HG03342 (cell line): ENCODE data around the gene EEF1A2.
"Not testable (repeated sequence)": the region's sequence is repeated elsewhere in the genome, so short reads cannot be mapped to it uniquely, and the experiment has no call there.

Experiments
- ATAC-seq: cut with Tn5 transposase; IDR thresholded peaks from one replicate; pipeline ENCODE4 v1.9.1; 2021; ENCODE audit warnings: mild to moderate bottlenecking, moderate library complexity; ENCODE audit not compliant: unreplicated experiment

EEF1A2 gene

DNA sequence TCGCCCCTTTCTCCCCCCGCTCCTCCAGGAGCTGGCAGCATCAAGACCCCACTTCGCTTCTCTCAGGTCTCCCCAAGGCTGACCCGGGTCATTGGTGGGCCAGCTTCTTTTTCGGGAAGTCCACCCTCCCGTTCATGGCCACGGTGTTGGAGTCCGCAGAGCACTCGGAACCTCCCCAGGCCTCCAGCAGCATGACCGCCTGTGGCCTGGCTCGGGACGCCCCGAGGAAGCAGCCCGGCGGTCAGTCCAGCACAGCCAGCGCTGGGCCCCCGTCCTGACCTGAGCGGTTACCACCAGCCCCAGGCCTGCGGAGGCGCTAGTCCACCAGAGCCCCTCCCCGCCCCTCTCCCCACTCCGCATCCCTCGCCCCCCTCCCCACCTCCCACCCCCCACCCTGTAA, 22.7 kb upstream of the EEF1A2 start:
- ATAC-seq = no peak

DNA sequence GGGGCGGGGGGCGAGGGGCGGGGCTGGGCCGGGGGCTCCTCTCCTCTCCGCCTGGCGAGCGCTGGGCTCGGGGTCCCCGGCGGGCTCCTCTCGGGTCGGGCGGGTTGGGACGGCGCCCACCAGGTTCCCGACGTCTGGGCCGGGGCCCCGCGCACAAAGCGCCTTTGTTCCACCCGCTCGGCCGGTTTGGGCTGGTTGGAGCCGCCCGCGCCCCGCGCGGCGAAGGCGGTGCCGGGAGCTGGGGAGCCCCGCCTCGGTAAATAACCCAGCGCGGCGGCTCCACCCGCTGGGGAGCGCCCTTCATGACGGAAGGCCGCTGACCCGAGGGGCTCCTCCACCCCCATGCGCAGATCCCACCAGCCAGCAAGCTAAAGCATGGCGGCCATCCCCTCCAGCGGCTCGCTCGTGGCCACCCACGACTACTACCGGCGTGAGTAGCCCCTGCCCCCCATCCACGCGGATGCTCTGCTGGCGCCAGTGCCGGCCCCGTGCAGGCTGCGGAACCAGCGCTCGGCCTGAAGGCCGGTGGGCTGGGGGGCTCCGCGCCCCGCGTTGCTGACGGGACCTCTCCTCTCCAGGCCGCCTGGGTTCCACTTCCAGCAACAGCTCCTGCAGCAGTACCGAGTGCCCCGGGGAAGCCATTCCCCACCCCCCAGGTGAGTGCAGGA, 22.2 kb upstream of the EEF1A2 start:
- peak; percentile 40 for ATAC-seq

DNA sequence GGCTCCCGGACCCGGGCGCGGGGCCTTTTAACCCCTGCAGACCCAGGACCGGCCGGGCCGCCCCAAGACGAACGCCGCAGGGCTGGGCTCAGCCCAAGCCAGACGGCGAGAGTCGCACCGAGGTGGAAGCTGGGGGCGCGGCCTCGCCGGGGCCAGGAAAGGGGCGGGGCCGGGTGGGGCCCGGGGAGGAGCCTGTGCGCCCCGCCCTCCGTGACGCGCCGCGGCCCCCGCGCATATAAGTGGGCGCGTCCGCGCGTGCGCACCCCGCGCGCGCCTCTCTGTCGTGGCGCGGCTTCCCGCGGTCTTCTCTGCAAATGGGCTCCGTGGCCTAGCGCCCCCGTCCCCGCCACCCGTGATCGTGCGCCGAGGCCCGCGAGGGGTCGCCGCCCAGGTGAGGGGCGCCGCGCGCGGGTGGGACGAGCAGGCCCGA, 21.6 kb upstream of the EEF1A2 start, which contains the start of gene PPDPF:
Gene PPDPF (plus strand): TSS at position 262 of the 430 bp plus-strand sequence. CDS start 544 bp downstream, outside the sequence.
- ATAC-seq = peak; percentile 57

DNA sequence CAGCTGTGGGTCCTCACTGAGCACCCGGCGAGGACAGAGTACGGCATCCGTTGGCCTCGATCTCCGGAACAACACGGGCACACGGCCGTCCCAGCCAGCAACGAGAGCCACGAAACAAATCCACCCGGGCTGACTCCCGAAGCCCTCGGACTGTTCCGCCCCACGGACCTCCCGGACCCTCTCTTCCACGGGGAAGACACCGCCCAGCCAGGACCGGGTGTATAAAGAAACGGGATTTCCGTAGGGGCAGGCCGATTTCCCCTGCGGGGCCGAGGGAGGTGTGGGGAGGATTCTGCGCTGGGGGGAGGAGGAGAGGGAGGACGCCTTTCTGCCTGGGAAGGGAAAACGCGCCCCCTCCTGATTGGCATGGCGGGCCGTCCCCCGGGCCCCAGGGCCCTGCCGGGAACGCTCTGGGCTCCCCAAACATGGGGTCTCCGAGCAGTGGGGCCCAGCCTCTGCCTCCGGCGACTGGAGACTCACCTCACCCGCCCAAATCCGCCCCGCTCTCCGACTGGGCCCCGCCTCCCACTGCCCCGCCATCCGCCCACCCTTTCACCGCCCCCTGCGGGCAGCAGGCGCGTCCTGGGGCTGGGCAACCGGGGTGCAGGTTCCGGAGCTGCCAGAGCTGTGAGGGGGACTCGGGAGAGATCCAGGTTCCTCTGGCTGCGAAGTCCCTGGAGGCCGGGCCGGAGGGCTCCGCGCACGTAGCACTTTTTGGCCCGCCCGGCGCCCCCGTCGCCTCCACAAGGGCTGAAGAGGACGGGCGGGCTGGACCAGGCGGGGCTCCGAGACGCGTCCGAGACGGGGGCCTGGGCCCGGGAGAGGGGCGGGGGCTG, 21.0 kb upstream of the EEF1A2 start:
- ATAC-seq = peak; percentile 35

DNA sequence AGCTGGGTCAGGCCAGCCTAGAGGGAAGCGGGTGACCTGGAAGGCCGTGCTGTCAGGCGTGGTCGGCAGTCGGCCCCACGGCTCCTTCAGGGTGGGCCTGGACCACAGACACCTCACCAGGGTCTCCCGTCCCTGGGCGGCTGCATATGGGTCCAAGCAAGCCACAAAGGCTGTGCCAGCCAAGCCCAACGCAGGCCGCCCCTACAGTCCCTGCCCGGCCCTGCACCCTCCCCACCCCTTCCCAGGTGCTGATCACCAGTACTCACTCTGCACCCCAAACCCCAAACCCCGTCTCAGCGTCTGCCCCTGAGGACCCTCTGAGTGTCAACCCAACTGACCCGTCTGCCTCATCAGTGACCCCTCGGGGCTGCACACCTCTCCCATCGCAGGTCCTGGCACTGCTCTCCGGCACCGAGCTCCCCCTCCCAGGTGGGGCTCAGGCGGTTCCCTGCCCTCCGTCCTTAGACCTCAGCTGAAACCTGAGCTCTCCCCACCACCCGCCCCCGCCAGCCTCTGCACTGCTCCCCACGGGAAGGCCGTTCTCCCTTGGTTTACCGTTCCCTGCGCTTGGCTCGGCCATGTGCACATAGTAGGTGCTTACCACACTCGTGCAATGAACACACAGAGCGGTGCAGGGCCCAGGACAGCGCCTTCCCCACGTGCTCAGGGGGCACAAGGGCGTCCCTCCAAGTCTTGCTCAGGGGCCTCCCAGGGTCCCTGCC, 20.2 kb upstream of the EEF1A2 start:
- no peak for ATAC-seq

DNA sequence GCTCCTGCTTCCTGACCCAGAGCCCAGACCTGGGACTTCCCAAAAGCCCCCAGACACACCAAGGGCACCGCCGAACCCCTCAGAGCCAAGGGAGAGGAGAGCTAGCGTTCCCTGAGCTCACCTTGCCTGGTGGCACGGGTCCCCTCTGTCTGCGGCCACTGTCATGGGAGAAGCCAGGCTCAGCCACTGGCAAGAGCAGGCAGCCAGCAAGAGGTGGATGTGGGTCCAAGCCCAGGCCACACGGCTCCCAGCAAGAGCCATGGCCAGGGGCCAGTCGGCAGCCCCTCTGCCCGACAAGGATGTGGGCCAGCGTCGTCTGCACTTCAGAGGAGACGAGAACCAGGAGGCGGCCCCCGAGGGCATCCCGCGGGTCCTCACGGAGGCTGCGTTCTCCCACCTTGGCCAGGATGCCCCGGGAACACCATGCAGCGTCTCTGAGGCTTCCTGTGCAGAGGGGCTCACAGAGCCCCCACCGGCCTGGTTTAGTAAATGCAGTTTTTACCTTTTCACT, 19.5 kb upstream of the EEF1A2 start:
- ATAC-seq = no peak

DNA sequence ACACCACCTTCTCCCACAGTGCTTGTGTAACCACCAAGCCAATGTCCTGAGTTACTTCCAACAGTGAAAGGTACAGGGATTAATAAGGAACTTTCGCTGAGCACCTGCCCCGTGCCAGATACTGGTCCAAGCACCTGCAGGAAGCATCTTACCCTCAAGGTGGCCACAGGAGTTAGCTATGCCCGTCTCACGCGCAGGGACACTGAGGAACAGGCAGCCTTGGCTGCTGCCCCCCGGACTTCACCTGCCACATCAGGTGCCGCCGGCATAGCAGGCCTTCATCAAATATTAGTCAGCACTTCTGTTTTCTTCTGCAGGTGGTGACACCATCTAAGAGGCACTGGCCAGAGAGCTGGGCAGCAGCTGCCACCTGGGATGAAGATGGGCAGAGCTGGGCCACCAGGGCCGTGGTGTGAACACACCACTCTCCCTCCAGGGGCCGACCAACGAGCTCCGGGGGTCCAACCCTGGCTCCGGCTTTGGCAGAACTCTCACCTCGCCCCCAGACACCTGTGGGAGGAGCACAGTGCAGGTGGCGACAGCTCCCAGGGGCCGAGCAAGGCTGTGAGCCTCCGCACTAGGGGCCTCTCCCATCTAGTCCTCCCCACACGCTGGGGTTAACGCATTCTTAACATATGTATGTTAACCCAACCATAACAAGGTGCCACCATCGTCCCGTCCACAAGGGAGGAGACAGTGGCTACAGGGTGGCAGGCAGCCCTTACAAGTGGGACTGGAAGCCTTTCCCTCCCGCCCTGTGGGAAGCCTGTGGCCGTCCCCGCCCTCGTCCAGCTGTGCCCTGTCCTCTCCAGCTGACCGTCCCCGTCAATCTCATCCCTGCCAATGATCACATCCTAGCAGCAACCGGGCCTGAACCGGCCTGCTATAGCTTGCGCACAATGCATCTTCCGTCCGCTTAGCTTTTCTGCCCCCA, 18.8 kb upstream of the EEF1A2 start:
- no peak for ATAC-seq

DNA sequence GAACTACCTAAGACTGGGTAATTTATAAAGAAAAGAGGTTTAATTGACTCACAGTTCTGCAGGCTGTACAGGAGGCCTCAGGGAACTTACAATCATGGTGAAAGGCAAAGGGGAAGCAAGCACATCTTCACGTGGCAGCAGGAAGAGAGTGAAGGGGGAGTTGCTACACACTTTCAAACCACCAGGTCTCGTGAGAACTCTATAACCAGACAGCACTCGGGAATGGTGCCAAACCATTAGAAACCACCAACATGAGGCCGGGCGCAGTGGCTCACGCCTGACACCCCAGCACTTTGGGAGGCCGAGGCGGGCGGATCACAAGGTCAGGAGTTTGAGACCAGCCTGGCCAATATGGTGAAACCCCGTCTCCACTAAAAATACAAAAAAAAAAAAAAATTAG, 15.6 kb upstream of the EEF1A2 start:
- not testable (repeated sequence) for ATAC-seq

DNA sequence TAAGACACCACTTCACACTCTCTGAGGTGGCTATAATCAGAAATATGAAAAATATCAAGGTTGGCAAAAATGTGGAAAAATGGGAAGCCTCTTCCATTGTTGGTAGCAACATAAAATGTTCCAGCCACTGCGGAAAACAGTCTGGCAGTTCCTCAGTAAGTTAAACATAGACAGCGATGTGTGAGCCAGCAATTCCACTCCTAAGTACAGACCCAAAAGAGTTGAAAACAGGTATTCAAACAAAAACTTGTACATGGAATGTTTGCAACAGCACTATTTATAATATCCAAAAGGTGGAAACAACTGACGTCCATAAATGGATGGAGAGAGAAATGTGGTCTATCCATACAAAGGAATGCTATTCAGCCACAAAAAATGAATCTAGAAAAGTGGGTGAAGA, 14.3 kb upstream of the EEF1A2 start:
- no peak for ATAC-seq

DNA sequence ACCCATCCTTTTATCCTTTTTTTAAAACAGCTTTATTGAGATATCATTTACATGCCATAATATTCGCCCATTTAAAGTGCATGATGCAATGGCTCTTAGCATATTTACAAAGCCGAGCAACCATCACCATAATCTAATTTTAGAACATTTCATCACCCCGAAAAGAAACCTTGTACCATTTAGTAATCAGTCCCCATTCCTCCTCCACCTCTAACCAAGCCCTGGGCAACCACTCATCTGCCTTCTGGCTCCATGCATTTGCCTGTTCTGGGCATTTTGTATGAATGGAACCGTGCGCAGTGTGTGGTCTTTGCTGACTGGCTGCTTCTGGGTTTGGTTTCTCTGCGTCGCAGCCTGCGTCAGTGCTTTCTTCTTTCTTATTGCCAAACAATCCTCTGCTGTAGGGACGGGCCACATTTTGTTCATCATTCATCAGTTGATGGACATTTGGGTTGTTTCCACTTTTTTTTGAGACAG, 10.2 kb upstream of the EEF1A2 start:
- no peak for ATAC-seq

DNA sequence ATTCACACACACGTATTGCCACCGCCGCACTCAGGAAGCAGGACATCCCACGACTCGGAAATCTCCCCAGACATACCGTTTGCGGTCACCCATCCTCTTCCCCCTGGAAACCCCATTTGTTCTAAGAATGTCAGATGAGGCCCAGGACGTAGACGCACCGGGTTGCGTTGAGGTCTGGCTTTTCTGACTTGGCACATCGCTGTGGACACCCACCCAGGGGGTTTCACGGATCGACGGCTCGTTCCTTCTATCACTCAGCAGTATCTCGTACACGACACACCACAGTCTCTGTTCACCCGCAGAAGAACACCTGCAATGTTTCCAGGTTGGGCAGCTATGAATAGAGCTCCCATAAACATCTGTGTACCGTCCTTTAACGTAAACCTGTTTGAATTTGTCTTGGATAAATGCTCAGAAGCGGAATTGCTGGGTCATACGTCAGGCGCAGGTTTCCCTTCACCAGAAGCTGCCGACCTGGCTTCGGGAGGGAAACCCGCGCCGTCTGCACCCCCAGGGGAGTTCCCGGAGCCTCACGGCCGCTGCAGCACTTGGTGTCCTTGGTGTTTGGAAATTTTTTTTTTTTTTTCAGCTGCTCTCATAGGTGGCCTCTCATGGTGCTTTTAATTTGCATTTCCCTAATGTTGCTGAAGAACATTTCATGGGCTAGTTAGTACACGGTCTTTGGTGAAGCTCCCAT, 9.3 kb upstream of the EEF1A2 start:
- ATAC-seq = no peak

DNA sequence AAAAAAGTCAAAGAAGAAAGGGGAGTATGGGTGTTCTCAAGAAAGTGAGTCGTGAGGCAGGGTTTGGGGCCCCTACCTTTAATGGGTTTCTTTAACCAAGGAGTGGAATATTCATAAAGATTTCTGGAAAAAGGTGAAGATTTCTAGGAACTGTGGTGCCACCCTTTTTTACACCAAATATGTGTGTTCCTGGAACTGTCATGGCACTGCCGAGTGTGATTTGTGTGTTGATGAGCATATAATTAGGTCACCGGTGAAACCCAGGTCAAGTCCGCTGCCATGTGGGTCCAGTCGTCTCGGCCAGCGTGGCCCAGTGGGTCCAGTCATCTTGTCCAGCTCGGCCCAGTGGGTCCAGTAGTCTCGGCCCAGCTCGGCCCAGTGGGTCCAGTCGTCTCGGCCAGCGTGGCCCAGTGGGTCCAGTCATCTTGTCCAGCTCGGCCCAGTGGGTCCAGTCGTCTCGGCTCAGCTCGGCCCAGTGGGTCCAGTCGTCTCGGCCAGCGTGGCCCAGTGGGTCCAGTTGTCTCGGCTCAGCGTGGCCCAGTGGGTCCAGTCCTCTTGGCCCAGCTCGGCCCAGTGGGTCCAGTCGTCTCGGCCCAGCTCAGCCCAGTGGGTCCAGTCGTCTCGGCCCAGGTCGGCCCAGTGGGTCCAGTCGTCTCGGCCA, 8.3 kb upstream of the EEF1A2 start:
- no peak for ATAC-seq

DNA sequence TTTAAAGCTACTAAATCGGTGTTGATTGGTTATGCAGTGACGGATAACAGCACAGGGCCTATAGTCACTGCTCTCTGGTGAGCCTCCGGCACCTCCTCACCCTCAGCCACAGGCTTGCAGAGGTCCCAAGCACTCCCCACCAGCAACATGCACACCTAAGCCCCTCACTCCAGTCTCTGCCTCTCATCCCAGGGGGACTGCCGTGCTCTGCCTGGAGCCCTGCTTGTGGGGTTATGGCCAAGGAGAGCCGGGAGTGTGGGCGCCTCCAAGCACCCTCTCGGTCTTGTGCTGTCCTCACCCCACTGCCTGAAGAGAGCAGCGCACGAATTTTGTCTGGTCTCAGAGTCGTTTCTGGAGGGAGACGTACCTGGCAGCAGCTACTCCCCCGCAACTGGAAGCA, 6.8 kb upstream of the EEF1A2 start:
- no peak for ATAC-seq

DNA sequence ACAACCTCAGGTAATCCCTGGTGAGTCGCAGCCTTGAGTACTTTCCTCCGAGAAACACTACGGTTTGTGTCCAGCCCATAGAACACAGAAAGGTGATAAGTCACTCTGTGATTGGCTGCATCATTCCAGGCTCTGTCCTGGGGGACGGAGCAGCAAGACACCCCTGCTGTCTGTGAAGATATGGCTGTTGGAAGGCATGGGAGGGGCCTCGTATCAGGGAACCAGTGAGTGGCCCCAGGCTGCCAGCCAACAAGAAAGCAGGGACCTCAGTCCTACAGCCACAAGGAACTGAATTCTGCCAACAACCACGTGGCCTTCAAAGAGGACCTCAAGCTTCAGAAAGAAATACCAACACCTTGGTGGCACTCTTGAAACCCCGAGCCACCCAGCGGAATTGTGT, 6.4 kb upstream of the EEF1A2 start:
- no peak for ATAC-seq

DNA sequence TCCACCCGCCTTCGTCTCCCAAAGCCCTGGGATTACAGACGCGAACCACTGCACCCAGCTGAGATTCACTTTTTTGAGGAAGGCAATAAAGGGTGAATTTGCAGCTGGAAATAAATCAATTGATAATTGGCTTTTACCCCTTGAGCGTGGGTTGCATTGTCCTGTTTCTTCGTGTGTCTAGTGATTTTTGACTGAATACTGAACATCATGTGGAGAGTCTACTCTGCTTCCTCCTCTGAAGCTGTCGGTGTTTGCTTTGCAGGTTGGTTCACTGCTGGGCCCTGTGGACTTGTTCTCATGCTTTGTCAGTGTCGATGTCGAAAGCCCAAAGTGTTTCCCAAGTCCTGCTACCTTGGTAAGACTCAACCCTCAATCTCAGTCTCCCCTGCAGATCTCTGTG, 5.8 kb upstream of the EEF1A2 start:
- no peak for ATAC-seq

DNA sequence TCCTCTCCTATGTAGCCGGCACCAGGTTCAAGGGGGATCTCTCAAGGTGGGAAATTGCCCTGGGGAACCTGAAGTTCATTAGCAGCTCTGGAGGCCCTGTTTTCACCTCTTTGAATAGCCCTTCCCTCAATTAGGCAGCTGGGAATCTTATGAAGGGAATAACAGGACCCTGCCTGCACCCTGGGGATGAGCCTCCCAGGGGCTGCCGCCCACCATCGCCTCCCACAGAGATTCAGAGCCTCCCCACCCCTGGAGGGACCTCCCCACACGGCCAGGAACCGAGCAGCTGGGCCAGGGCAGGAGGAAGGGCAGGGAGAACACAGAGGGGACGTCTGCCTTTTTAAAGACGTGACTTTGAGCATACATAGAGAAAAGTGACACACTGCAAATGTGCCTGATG, 4.6 kb upstream of the EEF1A2 start:
- no peak for ATAC-seq

DNA sequence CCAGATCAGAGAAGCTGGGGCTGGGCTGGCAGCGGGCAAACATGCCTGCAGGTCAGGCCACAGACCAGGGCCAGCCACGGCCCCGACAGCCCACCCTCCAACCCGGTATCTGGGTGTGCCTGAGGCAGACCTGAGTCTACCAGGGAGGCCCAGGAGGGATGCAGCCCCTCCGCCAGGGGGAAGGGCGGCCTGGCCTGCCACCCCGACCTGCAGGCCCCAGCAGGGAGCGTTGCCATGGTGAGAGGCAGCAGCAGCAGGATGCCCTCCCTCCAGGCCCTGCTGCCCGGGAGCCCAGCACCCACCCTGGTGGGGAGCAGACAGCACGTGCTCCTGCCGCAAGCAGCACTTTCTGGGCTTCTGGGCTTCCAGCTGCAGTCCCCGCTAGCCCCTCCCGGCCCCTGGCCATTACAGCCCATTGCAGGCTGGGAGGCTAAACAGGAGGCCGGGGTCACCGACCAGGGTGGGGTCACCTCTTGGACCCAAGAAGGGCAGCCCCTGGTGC, 3.8 kb upstream of the EEF1A2 start:
- ATAC-seq = no peak

DNA sequence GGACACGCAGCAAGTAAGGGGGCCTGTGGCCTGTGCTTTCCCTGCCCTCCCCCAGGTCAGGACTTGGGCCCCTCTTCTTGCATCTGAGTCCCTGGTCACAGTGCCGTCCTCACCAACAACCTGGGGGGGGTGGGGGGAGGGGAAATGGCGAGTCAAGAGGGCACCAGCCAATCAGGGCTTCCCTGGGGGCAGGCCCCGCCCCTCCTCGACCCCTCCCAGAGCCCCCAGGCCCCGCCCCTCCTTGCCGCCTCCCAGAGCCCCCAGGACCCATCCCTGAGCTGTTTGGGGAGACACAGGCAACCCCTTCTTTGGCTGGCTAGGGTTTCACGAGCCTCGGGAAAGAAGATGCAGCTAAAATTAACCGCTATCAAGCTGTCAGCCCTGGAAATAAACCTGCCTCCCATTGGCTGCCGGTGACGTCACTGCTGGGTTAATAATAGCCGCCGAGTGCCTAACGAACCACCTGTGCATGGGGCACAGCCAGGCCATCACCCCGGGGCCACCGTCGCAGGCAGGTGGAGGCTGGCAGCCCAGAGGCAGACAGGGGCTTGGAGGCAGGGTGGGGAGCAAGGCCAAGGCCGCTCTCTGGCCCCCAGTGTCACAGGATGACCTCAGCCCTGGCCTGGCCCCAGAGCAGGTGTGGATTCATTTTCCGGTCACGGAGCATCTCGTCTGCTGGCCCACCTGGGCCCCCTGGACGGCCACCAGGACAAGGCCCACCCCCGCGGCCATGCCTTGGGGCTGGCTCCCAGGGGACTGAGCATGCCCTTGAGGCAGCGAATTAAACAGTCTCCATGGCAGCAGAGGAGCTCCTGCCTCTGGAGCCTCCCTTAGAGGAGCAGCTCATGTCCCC, 3.2 kb upstream of the EEF1A2 start:
- ATAC-seq = no peak
